C4-2B (cell line): ENCODE measurements around the gene NOC2L.
A peak's percentile ranks its signal among the peaks of the same experiment; 100 is the strongest.

ENCODE experiments used
- CTCF ChIP-seq: fragments of 450-650 bp; conservative IDR thresholded peaks from 2 replicates; pipeline ENCODE4 v1.5.1; 2017; ENCODE audit warnings: mild to moderate bottlenecking
- ZFX ChIP-seq: fragments of 450-650 bp; IDR thresholded peaks from 2 replicates; pipeline ENCODE4 v1.6.1; 2017

GRCh38 chr1:998995-999724 is 40.1 kb upstream of the NOC2L start:
- TF ChIP-seq CTCF (no peak; the same call in 1 of the 2 replicates), ZFX (0 out of 2 replicates have a peak, but pooled peaks have one; percentile 31)
